Umbilical cord (tissue), 2 donors: ENCODE data around the gene TMIGD3. TPM values are rescaled to one million over a fixed set of nuclear protein-coding genes. Genes with fewer than 3 reads are reported as not detected.

Source experiments
- DNase-seq: peaks from one replicate; pipeline ENCODE4 v3.0.0-alpha.2; 2015; ENCODE audit warnings: low spot score
- total RNA-seq: library from RNA; depleted of rRNA; stranded (reverse); fragments of >200 nt; gene quantifications from one replicate; pipeline ENCODE4 v1.2.3, GENCODE V29; 2014; ENCODE audit warnings: low replicate concordance; ENCODE audit not compliant: insufficient read depth

The TMIGD3 gene
- total RNA-seq, 1 donor from 2014 or later = 24.3 TPM

GRCh38 chr1:111507411-111508201 is 4.2 kb upstream of the TMIGD3 start:
- DNase-seq = peak; percentile 87

DNA sequence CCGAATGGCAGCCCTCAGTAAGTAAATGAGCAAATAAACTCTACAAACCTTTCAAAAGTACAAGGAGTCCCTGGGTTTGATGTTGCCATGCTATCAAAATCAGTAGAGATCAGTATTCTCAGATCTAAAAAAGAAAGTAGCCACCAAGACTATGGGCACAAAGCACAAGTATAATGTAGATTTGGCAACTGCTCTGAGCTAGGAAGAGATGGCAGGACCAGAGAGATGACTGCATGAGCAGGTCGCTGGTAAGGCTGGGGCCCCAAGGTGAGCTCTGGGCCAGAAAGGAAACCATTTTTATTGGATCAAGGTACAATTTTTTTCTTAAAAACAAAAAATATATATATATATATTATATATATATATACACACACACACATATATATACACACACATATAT is 3.1 kb upstream of the TMIGD3 start:
- no peak for DNase-seq

GRCh38 chr1:111505641-111506119 is 2.2 kb upstream of the TMIGD3 start:
- peak; percentile 40 for DNase-seq

- DNase-seq = no peak
Observed at GRCh38 chr1:111504097-111504496, 664 bp upstream of the TMIGD3 start.

- DNase-seq = no peak
Observed at GRCh38 chr1:111501645-111502044, 1.8 kb downstream of the TMIGD3 start.

- no peak for DNase-seq
Observed at GRCh38 chr1:111499026-111499785, 4.2 kb downstream of the TMIGD3 start.

- DNase-seq = no peak
Observed at GRCh38 chr1:111497592-111497991, 5.8 kb downstream of the TMIGD3 start.

- no peak for DNase-seq
Observed at GRCh38 chr1:111496398-111496797, 7.0 kb downstream of the TMIGD3 start.

DNA sequence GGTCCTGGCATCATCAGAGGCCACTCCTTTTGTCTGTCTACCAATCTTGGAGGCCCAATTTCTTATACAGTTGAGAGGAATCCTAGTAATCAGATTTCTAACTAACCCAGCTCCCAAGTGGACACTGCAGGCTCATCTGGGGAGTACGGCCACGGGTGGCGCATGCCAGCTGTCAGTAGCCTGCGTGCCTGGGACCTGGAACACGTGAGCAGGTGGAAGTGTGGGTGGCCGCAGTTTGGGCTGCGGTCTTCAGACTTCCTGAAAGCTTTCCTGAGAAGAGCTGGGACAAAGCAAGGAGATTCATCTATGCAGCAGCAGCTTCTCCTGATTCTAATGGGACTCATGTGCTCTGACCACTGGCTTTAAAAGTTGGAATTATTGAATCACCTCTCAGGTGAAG is 12.4 kb downstream of the TMIGD3 start:
- DNase-seq = no peak

DNA sequence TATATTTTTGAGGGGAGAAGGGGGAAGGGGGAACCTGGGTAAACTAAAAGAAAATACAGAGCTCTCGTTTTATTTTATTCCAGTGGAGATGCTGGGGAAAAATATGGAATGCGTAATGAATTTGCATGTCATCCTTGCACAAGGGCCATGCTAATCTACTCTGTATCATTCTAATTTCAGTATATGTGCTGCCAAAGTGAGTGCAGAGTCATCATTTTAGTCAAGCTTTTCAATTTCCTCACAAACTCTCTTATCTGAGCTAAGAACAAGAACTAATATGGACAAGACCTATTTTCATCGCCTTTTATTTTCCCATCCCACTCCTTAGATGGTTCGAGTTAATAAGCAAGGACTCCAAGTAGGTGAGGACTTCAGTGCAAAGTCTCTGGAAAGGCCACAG is 13.2 kb downstream of the TMIGD3 start:
- no peak for DNase-seq

DNA sequence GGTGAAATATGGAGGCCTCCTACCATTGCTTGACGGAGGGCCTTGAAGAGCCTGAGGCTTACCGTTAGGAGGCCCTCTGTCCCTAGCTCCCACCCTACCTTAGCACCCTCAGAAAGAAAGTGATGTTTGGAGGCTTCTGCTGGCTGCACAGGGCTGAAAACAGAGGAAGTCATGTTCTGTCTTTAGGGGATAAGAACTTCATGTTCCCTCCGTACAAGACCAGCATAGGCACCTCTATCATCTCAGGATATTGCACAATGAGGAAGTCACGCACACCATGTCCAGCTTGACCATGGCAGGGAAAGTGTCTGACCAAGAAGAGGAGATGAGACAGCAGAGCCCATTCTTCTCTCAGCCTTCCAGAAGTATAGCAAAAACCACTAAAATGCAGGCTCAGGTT is 13.8 kb downstream of the TMIGD3 start:
- peak; percentile 40 for DNase-seq

DNA sequence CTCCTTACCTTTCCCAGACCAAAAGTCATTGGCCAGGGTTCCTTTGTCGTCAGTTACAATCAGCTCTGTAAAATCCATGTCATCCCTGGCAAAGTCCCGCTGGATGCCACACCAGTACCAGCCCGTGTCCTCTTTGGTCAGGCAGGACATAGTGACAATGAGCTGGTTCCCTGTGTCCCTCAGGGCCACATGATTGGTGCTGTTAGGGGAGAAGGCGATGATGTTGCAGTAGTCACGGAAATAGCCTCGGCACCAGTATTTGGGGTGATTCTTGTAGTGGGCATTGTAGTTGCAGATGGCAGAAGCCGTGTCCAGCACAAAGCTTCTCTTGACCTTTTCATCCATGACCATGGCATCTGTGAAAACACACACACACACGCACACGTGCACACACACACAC is 14.8 kb downstream of the TMIGD3 start:
- no peak for DNase-seq

- no peak for DNase-seq
Observed at GRCh38 chr1:111487133-111487532, 16.3 kb downstream of the TMIGD3 start.

DNA sequence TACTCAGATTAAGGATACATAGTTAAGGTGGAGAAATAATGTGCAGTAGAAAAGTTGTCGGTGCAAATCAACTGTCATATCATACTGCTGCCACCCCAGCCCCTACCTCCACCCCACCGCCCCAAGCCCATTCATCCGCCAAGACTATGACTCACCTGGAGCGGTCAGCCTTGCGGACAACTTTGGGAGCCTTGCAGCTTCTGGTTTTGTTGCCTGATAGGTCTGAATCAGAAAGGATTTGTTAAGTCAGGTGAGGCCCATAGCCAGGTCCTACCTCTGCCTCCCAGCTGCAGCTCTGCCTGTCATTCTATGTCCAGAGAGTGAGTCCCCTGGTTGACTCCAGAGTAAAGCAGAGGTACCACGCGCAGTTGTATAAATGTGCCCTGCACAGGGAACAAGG is 17.0 kb downstream of the TMIGD3 start:
- no peak for DNase-seq

DNA sequence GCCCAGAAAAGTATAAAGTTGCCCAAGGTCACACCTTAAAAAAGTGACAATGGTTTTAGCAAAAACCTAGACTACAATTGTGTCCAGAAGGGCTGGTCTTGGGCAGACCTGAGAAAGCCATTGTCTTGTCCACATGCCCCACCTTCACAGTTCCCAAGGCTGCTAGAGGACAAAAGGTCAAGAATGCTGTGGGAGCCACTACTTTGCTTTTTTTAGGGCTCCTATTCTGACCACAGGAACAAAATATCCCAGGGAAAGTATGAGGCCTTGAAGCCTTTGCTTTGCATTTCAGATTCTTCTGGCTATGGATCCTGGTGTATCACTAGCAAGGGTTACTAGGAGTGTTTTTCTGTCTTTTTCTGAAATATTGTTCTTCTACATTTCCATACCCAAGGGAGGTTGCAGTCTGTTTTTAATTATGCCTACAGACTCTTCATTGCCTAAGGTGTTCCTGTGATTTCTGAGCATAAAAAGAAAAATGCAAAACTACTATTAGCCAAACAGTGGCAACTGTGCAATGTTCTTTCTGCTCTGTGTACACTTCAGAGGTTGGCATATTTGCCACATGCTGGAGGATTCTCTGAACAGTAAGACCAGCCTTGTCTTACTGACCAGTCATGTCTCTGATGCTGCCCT is 18.9 kb downstream of the TMIGD3 start:
- DNase-seq = no peak

GRCh38 chr1:111483876-111484275 is 19.6 kb downstream of the TMIGD3 start:
- DNase-seq = no peak

DNA sequence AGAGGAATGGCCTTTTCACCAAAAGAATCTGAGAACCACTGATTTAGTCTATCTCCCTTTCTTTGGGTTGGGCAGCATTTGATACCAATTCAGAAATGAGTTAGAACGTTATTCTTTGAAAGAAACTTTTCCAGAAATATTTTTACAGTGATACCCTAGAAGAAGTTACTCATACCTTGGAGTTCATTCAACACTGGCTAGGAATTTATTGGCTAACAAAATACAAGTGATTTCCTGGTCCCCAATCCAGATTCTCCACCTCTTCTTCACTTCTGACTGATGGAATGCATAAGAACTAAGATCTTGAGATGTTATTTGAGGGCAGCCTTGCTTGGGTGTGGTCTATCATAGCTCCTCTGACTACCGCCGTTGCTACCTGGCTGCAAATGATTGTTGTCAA is 20.3 kb downstream of the TMIGD3 start:
- no peak for DNase-seq

DNA sequence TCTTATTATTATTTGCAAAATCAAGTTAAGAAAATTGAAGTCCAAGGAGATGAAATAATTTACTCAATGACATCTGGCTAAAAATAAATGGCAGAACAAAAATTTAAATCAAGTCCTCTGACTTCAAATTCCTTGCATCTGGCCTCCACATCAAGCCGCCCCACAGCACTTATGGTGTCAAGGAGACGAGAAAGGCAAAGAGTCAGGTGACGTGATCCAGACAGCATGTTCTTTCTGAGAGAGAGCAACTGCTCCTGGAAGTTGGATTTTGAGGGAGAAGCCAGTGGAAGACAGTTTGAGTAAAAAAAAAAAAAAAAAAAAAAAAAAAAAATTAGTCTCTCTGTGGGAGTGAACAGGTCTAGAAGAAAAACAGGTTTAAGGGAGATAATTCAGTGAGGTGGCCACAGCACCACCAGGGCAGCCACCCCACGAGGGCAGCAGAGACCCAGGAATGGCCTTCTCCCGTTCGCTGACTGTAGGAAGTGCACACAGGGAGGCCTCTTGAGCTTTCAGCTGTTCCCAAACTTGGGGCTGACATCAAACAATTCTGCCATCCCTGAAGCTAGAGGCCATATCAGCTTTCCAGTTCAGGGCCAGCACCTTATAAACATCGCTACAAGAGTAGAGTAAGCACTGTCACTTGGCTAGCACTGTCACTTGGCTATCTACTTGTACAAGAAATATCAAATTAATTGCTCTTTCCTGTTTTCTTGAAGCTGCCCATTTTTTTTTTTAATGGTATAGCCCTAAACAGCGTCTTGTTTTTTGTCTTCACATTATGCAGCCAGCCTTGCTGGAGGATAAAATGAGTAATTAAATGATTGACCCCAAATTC is 21.8 kb downstream of the TMIGD3 start:
- DNase-seq = peak; percentile 77

- DNase-seq = no peak
Observed at GRCh38 chr1:111480674-111481073, 22.8 kb downstream of the TMIGD3 start.

- peak; percentile 19 for DNase-seq
Observed at GRCh38 chr1:111476761-111477309, 26.6 kb downstream of the TMIGD3 start.

GRCh38 chr1:111476214-111476613 is 27.2 kb downstream of the TMIGD3 start:
- DNase-seq = no peak
